ENCODE measurements around the gene JPT1. TPM values are rescaled to one million over a fixed set of nuclear protein-coding genes. Genes with fewer than 3 reads are reported as not detected.

Gene JPT1
- total and polyA plus RNA-seq, 2 experiments from 2014 or later: 278 to 903 TPM

DNA sequence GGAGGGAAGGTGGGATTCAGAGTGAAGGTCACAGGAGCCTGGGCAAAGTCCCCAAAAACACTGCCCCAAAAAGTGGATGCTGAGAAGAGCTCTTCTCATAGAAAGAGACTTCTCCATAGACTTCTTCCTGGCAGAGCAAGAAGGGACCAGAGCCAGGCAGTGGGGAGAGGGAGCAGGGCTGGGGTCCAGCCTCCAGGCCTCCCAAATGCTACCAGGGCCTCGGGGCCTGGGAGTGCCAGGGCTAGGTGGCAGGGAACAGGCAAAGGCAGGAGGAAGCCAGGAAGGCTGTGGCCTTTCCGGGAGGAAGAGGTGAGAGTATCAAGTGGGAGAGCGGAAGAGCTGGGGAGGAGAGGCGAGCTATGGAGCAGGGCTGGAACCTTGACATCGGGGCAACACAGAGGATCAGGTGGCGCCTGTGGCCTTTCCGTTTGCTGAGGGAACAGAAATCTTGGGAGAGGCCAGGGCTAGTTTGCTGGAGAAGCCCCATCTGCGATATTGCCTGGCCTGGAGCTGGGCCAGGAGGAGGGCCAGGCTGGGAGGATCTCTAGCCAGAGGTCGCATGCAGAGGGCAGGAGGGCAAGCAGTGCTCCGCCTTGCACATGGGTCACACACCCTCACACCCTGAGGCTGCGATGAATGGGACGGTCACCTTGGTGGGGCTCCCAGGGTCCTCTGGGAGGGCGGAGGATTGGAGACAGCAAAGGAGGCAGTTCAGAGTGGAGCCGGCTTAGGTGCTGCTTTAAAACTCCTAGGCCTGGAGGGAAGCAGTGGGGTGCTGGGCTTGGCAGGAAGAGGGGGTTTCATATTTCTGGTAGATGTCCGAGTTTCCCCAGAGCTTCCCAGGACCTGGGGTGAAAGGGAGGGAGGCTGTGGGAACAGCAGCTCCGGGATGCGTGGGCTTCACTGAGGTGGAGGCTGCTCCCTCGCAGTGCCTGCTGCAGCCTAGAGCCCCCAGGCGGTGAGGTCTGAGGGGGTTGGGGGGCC, 63.1 kb downstream of the JPT1 start (continued):
- TF ChIP-seq ETS1 (IDR thresholded peaks at IDR 0.05): no peak
- TF ChIP-seq EZH2 (IDR thresholded peaks at IDR 0.05; ENCODE audit: low read depth, unreplicated experiment): no peak
- TF ChIP-seq, protein P1, sequence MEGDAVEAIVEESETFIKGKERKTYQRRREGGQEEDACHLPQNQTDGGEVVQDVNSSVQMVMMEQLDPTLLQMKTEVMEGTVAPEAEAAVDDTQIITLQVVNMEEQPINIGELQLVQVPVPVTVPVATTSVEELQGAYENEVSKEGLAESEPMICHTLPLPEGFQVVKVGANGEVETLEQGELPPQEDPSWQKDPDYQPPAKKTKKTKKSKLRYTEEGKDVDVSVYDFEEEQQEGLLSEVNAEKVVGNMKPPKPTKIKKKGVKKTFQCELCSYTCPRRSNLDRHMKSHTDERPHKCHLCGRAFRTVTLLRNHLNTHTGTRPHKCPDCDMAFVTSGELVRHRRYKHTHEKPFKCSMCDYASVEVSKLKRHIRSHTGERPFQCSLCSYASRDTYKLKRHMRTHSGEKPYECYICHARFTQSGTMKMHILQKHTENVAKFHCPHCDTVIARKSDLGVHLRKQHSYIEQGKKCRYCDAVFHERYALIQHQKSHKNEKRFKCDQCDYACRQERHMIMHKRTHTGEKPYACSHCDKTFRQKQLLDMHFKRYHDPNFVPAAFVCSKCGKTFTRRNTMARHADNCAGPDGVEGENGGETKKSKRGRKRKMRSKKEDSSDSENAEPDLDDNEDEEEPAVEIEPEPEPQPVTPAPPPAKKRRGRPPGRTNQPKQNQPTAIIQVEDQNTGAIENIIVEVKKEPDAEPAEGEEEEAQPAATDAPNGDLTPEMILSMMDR (conservative IDR thresholded peaks at IDR 0.05; ENCODE audit: low read depth in 2 of 2): no peak; a peak in 1 of 4 replicates
- TF ChIP-seq STAT1 (IDR thresholded peaks at IDR 0.05; ENCODE audit: unreplicated experiment): no peak
- TF ChIP-seq ZNF331 (CRISPR knock-in tag; IDR thresholded peaks at IDR 0.05; ENCODE audit: low read depth): no peak
- no peak for TF ChIP-seq EZH2phosphoT487 (IDR thresholded peaks at IDR 0.05; ENCODE audit: unreplicated experiment)
- TF ChIP-seq POLR2AphosphoS5 (IDR thresholded peaks at IDR 0.05; ENCODE audit: low read depth): no peak
- TF ChIP-seq, protein P2, sequence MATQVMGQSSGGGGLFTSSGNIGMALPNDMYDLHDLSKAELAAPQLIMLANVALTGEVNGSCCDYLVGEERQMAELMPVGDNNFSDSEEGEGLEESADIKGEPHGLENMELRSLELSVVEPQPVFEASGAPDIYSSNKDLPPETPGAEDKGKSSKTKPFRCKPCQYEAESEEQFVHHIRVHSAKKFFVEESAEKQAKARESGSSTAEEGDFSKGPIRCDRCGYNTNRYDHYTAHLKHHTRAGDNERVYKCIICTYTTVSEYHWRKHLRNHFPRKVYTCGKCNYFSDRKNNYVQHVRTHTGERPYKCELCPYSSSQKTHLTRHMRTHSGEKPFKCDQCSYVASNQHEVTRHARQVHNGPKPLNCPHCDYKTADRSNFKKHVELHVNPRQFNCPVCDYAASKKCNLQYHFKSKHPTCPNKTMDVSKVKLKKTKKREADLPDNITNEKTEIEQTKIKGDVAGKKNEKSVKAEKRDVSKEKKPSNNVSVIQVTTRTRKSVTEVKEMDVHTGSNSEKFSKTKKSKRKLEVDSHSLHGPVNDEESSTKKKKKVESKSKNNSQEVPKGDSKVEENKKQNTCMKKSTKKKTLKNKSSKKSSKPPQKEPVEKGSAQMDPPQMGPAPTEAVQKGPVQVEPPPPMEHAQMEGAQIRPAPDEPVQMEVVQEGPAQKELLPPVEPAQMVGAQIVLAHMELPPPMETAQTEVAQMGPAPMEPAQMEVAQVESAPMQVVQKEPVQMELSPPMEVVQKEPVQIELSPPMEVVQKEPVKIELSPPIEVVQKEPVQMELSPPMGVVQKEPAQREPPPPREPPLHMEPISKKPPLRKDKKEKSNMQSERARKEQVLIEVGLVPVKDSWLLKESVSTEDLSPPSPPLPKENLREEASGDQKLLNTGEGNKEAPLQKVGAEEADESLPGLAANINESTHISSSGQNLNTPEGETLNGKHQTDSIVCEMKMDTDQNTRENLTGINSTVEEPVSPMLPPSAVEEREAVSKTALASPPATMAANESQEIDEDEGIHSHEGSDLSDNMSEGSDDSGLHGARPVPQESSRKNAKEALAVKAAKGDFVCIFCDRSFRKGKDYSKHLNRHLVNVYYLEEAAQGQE (IDR thresholded peaks at IDR 0.05; ENCODE audit: unreplicated experiment): no peak
- no peak for TF ChIP-seq ZNF114 (CRISPR knock-in tag; IDR thresholded peaks at IDR 0.05)
